Fibroblast of peridontal ligament (primary cell): ENCODE data around the gene ARHGEF5.
A peak's percentile ranks its signal among the peaks of the same experiment; 100 is the strongest.
"Not testable (repeated sequence)": the region's sequence is repeated elsewhere in the genome, so short reads cannot be mapped to it uniquely, and the experiment has no call there.

Source experiments
- DNase-seq: peaks from one replicate; pipeline ENCODE4 v3.0.0-alpha.2; 2010; ENCODE audit errors: extremely low read depth

Gene ARHGEF5

DNA sequence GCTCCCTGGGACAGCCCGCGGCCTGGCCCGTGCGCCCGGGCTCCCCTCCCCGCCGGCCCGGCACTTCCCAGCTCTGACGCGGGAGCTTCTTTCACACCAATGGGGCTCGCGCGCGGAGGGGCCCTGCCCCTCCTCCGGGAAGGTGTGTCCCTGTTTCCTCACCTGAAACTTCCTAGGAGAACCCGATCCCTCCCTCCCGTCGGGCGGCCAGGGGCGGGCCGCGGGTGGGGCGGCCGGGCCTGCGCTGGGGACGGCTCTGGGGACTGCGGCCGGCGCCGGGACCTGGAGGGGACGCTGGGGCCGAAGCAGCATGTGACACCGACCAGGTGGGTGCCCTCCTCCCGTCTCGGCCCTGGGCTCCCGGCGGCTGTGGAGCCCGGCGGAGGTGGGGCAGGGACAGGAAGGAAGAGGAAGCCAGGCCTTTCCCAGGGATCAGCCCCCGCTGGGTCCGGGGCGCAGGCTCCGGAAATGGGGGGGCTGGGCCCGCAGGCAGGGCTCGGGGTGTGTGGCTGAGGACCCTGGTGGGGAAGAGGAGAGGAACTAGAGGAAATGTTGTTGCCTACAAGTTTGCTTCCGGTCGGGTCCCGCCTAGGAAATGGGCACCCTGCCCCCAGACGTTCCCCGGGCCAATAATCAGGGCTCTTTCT, at the start of gene ARHGEF5:
Gene ARHGEF5 (plus strand): TSS at position 227 of the 647 bp plus-strand sequence. CDS start 7,268 bp downstream, outside the sequence.
- not testable (repeated sequence) for DNase-seq

DNA sequence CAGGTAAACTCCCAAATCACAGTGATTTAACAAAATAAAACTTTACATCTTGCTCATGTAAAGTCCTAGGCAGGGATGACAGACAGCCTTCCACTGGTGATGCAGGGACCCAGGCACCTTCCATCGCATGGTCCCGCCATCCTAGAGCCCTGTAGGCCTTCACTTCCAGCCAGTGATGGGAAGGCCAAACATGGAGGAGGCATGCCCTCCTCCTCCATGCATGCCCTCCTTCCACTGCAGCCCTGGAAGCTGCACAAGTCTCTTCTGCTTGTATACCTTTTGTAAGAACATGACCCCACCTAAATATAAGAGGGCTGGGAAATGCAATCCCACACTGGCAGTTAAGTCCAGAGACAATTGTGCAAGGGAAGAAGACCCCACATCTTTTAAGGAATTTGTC, 45.5 kb upstream of the ARHGEF5 start:
- DNase-seq = not testable (repeated sequence)

DNA sequence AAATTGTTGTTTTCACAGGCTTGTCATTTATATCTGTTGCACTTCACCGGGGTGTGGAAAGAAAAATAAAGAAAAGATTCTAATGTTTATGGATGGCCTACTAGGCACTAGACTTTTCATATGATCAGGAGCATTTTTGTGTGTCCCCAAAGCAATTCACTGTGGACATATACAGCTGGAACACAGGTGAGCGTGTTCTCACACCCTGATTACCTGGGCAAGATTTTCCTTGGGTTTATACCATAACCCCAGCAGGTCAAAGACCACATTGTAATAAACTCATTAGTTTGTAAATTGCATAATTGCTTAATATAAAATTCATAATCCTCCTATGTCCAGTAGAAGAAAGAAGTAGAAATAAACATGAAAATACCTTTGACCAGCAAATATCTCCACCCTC, 44.0 kb upstream of the ARHGEF5 start:
- DNase-seq = not testable (repeated sequence)

DNA sequence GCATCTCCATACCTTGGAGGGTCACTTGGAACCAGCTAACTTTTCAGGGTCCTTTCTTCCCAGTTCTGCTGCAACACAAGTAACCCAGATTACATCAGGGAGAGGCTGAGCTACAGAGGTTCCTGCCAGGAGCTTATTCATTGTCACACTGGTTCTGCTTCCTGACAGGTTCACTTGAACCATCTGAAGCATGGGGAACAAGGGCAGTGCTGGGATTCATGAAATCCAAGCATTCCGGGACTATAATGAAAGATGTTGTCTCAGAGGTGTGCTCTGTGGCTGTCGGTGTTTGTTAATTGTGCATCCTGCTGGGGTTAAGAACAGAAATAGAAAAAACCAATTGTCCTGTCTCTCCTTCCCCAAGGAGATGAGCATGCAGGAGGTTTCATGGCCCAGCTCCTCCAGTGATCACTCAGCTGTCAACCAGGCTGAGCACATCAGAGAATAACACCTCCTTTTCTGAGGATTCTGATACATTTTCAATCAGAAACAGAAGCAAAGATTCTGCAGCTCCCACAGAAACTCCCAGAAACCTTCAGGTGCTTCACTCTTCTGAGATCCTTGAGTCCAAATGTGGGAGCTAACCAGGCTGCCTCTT, 43.2 kb upstream of the ARHGEF5 start, which contains the start of gene OR2A1:
Gene OR2A1 (plus strand): TSS at position 548 of the 598 bp plus-strand sequence. CDS start 5,706 bp downstream, outside the sequence.
- DNase-seq = not testable (repeated sequence)

DNA sequence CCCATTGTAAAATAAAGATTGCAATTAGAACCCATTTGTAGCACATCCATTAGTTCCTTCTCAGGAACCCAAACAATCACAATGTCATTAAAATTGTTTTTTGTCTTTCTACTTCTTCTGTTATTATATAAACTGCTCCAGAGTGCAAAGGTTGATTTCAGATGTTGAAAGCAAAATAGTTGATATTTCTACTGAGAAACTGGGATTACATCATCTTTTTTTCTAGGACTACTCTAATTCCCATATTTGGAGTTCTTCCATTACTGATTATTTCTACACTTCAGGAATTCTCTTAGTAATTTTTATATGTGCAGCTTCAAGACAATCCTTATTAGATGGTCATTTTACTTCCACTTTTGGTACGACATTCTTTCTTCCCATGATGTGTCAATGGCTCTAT, 37.7 kb upstream of the ARHGEF5 start:
- DNase-seq = not testable (repeated sequence)

DNA sequence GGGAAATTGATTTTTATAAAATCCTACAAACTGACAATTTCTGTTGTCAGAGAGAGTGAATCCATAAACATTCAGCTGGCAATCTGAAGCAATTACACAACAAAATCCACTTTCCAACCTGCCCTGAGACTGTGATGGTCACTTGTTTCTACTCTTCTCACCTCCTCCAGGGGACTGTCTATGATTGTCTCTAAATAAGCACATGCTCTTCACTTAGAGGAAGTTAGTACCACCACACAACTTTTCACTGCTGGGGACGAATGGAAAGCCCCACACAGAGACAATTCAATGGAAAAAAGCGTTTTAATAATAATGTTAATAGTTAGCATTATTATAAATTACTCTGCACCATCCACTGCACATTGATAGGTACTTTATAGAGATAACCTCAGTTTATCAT, 35.7 kb upstream of the ARHGEF5 start:
- not testable (repeated sequence) for DNase-seq

DNA sequence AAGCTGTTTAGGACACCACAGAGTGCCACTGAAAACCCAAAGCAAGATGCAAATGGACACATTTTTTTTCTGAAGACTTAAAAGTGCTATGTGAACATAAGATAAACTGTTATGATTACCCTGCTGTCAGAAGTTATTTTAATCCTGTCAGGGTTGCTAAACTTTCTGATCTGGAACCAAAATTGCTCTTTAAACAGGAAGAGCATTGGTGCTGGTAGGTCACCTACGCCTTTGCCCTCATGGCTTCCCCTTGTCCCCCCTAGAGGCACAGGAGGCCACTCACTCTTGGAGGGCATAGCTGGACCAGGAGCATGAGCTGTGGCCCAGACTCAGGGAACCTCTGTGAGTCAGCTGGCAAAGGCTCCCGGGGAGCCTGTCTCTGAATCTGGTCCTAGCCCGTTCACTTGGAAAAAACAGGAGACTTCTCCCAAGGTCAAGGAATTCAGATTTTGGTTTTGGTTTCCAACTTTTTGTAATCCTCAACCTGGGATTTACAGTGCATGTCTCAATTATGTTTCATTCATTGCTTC, 33.5 kb upstream of the ARHGEF5 start:
- peak; percentile 0 for DNase-seq

DNA sequence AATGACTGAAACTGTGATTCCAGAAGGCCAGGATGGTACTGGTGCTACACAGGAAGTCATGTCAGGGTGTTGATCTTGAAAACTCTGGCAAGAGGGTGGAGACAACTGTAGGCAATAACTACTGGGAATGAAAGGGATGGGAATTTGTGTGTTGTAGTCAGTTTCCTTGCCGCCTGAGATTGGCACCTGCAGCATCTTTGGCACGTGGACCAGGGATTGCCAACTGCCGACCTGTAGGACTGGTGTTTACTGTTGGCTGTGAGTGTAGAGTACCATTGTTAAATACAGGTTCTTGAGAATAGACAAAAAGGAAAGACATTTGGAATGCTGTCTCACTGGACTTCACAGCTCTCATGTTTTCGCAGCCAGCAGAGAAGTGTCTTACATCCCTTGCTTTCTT, 31.8 kb upstream of the ARHGEF5 start:
- DNase-seq = not testable (repeated sequence)

DNA sequence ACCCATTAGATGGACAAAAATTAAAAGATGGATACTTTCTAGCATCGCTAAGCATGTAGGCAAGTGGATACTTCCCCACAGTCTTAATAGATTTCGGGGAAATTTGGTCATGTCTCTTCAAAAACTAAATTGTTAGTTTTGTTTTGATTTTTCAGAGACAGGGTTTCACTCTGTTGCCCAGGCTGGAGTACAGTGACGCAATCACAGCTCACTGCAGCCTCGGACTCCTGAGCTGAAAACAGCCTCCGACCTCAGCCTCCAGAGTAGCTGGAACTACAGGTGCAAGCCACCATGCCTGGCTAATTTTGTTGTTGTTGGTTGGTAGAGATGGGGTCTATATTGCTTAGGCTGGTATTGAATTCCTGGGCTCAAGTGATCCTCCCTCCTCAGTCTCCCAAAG, 29.3 kb upstream of the ARHGEF5 start:
- not testable (repeated sequence) for DNase-seq

DNA sequence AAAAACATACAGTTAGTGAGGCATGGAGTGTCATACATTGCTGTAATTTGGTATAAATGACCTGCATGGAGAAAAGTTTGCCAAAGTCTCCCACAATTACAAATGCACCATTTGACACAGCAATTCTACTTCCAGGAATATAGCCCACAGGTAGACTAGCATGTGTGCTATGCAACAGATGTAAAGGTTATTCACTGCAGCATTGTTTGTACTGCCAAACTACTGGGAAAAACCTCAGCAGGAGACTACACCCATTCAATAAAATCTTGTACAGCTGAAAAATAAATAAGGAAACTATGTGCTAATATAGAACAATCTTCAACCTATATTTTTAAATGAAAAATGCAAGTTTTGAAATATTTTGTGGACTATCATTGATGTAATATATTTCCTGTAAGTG, 25.2 kb upstream of the ARHGEF5 start:
- DNase-seq = not testable (repeated sequence)

DNA sequence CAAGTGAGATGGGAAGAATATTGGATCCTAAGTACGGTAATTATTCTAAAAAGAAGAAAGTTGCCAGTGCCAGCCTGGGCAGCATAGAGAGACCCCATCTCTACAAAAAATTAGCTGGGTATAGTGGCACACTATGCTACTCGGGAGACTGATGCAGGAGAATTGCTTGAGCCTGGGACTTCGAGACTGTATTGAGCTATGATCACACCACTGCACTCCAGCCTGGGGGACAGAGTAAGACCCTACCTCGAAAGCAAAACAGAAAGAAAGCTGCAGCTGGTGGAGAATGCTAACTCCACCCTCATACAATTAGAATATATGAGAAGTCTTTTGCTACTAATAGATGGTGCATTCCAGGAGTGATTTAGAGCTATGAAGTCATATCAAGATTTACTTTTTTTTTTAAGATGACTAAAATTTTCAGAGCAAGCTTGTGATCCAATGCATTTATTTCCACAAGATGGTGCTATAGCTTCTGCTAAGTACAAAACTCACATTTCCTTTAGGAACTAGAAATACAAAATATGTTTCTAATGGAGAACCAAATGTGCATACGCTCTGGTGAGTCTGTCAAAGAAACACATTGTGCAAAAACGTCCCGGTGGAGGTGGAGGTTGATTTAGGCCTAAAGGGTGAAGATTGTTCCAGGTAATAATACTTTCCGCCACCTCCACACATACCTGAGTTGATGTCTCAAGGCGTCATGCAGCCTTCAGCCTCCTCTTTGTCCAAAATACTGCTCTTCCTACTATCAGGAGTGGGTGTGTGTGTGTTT, 23.8 kb upstream of the ARHGEF5 start:
- not testable (repeated sequence) for DNase-seq

DNA sequence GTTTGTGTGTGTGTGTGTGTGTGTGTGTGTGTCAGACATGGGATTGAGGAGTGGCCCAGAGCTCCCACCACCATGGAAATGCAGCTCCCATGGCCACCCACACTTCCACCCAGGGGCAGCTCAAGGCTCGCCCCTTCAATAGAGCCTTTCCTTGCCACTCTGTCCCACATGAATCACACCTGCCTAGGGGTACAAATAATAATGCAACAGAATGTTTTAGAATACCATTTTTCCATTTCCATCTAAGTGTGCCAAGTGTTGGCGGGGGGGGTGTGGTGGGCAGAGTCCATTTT, 23.3 kb upstream of the ARHGEF5 start:
- not testable (repeated sequence) for DNase-seq

DNA sequence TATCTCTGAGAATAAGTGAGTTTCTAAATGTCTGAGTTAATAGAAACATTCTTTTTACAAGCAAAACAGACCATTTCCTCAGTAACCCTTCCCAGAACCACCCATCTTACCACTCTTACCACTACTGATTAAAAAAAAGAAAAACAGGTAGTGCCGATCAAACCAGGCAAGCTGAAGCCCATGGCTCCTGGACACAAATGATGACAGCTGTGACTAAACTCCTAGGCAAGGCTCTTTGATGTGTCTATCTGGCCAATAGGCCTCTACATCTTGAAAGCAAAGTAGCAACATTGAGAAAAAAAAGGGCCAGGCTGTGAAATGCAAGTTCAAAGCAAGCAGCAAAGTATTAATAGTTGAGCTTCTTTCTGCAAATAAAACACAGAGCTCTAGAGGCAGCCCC, 6.6 kb upstream of the ARHGEF5 start:
- DNase-seq = not testable (repeated sequence)

DNA sequence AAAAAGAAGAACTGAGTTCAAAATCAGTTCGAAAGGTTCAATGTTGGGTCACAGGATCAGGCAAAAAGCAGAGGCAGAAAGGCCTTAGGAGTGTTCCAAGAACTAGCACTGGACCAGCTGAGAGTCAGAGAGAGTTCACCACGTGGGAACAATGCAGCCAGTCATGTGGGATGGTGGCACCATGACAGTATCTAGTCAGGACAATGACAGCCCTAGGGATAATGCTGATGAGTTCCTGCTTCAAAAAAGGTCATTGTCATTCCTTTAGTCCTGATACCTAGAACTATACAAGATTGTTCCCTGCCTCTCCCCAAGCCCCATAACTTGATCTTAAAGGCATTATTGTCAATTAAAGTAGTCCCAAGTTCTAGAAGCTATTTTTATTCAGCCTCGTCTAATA, 3.5 kb upstream of the ARHGEF5 start:
- DNase-seq = not testable (repeated sequence)

DNA sequence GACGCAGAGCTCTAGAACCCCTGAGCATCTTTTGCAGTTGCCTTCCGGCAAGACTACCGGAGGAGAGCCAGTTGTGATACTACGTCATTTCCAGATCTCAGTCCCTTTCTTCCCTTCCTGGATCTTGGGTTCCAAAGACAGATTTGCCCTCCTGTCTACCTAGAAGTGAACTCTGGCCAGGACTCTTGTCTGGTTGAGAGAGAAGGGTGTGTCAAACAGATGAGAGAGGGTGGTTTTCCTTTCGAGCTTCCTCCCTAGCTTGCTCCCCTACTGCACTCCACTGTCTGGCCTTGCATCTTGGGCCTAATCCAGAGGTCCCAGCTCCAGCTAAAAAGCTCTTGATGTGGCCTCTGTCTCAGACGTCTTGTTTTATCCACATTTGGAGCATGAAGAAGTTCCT, 983 bp downstream of the ARHGEF5 start:
- not testable (repeated sequence) for DNase-seq

DNA sequence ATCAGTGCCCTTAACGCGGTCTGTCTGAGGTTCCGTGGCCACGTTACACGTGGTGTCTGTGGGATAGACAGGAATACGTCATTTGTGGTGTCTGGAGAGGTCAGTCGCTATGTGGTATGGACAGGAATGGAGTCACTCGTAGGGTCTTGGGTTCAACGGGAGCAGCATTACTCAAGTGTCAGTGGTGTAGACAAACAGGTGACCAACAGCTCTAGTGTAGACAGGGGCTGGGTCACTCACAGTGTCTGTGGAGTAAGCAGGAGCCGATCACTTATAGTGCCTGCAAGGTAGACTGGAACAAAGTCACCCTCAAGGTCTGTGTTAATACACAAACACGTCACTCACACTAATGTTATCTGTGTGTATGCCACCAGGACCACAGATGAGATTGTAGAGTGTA, 1.7 kb downstream of the ARHGEF5 start:
- DNase-seq = not testable (repeated sequence)

DNA sequence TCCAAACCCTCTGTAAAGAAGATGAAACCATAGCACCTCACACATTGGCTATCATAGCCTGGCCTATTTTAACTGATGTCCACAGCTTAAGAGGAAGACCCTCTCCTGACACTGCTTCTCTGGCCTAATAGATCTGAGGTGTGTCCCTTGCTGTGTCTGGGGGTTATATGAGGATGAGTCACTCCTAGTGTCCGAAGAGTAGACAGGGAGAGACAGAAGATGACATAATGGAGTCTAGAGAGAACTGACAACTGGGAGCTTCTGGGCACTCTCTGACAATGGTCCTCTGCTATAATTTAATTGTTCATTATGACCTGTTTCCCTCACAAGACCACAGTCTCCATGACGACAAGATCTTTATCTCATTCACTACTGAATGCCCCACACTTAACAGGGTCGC, 6.9 kb downstream of the ARHGEF5 start:
- not testable (repeated sequence) for DNase-seq

DNA sequence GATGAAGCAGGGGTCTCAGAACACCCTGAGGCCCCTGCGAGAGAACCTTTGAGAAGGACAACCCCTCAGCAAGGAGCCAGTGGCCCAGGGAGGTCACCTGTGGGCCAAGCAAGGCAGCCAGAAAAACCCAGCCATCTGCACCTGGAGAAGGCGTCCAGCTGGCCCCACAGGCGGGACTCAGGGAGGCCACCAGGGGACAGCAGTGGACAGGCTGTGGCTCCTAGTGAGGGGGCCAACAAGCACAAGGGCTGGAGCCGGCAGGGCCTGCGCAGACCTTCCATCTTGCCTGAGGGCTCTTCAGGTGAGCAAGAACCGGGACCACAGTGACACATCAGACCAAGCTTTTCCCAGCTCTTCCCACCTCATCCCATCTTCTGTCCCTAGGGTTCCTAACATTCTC, 10.3 kb downstream of the ARHGEF5 start:
- not testable (repeated sequence) for DNase-seq

DNA sequence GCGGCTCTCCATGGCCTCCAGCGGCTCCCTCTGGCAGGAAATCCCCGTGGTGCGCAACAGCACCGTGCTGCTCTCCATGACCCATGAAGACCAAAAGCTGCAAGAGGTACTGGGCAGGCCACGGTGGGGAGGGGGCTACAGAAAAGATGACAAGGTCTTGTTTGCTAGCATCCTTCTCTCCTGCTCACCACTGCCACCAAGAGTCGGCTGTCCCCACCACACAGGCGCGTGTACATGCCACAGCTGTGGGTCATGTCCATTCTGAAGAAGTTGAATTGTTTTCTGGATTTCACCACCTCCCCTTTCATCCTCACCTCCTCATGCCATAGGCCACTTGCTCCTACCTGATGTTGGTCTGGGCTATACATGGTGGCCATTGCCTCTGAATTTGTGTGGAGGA, 12.0 kb downstream of the ARHGEF5 start:
- DNase-seq = not testable (repeated sequence)

DNA sequence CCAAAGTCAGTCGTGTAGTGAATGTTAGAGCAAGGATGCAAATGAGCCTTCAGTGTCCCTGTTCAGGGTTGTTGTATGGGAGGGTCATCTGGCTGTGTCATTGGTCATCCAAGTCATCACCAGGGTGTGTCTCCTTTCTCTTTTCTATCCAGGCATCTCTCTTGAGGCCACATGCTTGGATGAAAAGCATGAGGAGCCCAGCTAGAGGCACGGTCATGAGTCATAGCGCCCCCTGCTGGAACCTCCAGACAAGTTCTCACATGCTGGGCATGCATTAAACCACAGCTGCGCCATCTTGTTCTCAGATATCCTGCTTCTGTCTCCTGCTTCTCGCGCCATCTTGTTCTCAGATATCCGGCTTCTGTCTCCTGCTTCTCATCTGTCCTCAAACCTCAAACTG, 14.0 kb downstream of the ARHGEF5 start:
- DNase-seq = not testable (repeated sequence)

DNA sequence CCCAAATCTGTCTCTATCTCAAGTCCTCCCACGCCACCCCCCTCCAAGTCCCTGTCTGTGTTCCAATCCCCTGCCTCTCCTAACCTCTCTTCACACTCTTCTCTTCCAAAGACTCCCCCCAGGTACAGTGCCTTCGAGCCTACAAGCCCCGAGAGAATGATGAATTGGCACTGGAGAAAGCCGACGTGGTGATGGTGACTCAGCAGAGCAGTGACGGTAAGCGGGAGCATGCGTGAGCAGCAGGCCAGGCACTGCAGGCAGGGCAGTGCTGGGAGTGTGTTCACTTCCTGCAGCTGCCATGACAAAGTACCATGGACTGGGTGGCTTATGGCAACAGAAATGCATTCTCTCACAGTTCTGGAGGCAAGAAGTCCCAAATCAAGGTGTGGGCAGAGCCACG, 23.4 kb downstream of the ARHGEF5 start:
- no peak for DNase-seq

DNA sequence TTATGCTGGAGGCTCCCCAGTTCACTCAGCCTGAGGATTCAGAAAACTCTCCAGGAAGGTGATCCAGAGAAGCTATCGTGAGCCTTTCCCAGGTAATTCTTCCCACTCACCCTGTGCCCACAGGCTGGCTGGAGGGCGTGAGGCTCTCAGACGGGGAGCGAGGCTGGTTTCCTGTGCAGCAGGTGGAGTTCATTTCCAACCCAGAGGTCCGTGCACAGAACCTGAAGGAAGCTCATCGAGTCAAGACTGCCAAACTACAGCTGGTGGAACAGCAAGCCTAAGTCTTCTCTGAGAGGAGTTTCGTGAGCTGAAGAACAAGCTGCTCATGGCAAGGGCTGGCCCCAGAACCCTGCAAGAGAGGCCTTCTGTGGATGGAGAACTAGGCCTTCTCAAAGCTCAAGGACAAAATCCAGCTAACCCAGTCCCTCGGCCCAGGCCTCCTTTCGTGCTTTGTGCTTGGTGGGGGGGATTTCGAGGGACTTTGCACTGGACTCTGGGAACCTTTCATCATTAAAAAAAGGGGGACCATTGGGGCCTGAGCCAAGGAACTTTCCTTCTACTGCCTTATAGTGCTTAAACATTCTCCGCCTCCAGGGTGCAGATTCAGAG, 24.7 kb downstream of the ARHGEF5 start:
- no peak for DNase-seq
